Smooth muscle cell (in vitro differentiated cells): Measurements from ENCODE around the gene SEC61A1. TPM values are rescaled to one million over a fixed set of nuclear protein-coding genes. Genes with fewer than 3 reads are reported as not detected.

Experiments
- DNase-seq: peaks from one replicate; lab custom pipeline; 2025; ENCODE audit not compliant: unreplicated experiment; lab: John Stamatoyannopoulos, UW
- H2AFZ ChIP-seq: fragments of 200-600 bp; sonication (generic); 2 replicates; pipeline ENCODE4 v1.6.0; 2016; ENCODE audit warnings: antibody characterized with exemption, low read depth, mild to moderate bottlenecking
- H3F3A ChIP-seq: fragments of 200-600 bp; sonication (generic); 2 replicates; pipeline ENCODE4 v1.6.0; 2017; ENCODE audit warnings: antibody characterized with exemption, low read depth
- H3K27ac ChIP-seq: fragments of 200-600 bp; sonication (generic); 2 replicates; pipeline ENCODE4 v1.5.1; 2016; ENCODE audit warnings: low read depth, mild to moderate bottlenecking
- H3K27me3 ChIP-seq: fragments of 200-600 bp; sonication (generic); 2 replicates; pipeline ENCODE4 v1.6.1; 2016; ENCODE audit warnings: low read depth, mild to moderate bottlenecking
- H3K36me3 ChIP-seq: fragments of 200-600 bp; sonication (generic); 2 replicates; pipeline ENCODE4 v1.5.1; 2016; ENCODE audit warnings: low read depth
- H3K4me1 ChIP-seq: fragments of 200-600 bp; sonication (generic); 2 replicates; pipeline ENCODE4 v1.5.1; 2016; ENCODE audit warnings: low read depth
- H3K4me2 ChIP-seq: fragments of 200-600 bp; sonication (generic); 2 replicates; pipeline ENCODE4 v1.6.0; 2016; ENCODE audit warnings: mild to moderate bottlenecking
- H3K4me3 ChIP-seq: fragments of 200-600 bp; sonication (generic); 2 replicates; pipeline ENCODE4 v1.5.1; 2016; ENCODE audit warnings: mild to moderate bottlenecking
- H3K79me2 ChIP-seq: fragments of 200-600 bp; sonication (generic); 2 replicates; pipeline ENCODE4 v1.6.0; 2016; ENCODE audit warnings: low read depth, mild to moderate bottlenecking
- H3K9ac ChIP-seq: fragments of 200-600 bp; sonication (generic); 2 replicates; pipeline ENCODE4 v1.6.0; 2016; ENCODE audit warnings: low read depth
- H3K9me3 ChIP-seq: fragments of 200-600 bp; sonication (generic); replicated peaks from 2 replicates; pipeline ENCODE4 v1.5.1; 2016; ENCODE audit warnings: low read depth
- H4K20me1 ChIP-seq: fragments of 200-600 bp; sonication (generic); 2 replicates; pipeline ENCODE4 v1.6.0; 2016; ENCODE audit warnings: low read depth
- CTCF ChIP-seq: fragments of 200-600 bp; sonication (generic); IDR thresholded peaks from 2 replicates; pipeline ENCODE4 v1.5.1; 2017; ENCODE audit warnings: borderline replicate concordance, mild to moderate bottlenecking, antibody characterized with exemption; ENCODE audit not compliant: insufficient read depth, poor library complexity, severe bottlenecking
- WGBS: methylation state at CpG from one replicate; pipeline ENCODE4 v1.1.7; 2016; ENCODE audit warnings: low lambda C conversion rate; 5-methylcytosine and 5-hydroxymethylcytosine counted together
- polyA plus RNA-seq: library from polyadenylated mRNA; unstranded; fragments of >200 nt; fragmentation: Nextera tagmentation; extraction: Ambion mirVana; gene quantifications from 2 replicates; pipeline ENCODE4 v1.2.1, GENCODE V29; 2016
- total RNA-seq: library from RNA; depleted of rRNA; stranded (reverse); fragments of >200 nt; gene quantifications from 2 replicates; pipeline ENCODE4 v1.2.3, GENCODE V29; 2014

Gene SEC61A1
- total and polyA plus RNA-seq, 2 experiments from 2014 or later: 324 to 392 TPM

- Histone ChIP-seq H3K4me1 (peaks cover under 1% of the 10 kb centered on the region), H3K79me2 (peaks cover 55% of the 10 kb centered on the region), H3K9ac (no peak overlapping the region), H2AFZ (no peak overlapping the region), H3K36me3 (peaks cover 47% of the 10 kb centered on the region), H3F3A (peaks cover 28% of the 10 kb centered on the region), H3K27me3 (no peaks in the 10 kb centered on the region), H4K20me1 (peaks cover 98% of the 10 kb centered on the region), H3K9me3 (no peaks in the 10 kb centered on the region), H3K27ac (peak overlapping the region; percentile 19), H3K4me3 (no peak overlapping the region), H3K4me2 (no peak overlapping the region)
- DNase-seq: no peak
- WGBS: 89% methylated on average over 11 of the region's 11 CpGs
- TF ChIP-seq CTCF: no peak
Measured at GRCh38 chr3:128060473-128061381, 8.5 kb downstream of the SEC61A1 start.

- DNase-seq: no peak
- H2AFZ ChIP-seq: no peak overlapping the region
- H3K36me3 ChIP-seq: peaks cover 35% of the 10 kb centered on the region
- H3K4me3 ChIP-seq: no peak overlapping the region
- TF ChIP-seq CTCF: no peak
- peaks cover 98% of the 10 kb centered on the region for H4K20me1 ChIP-seq
- peaks cover 49% of the 10 kb centered on the region for H3K79me2 ChIP-seq
- H3K4me2 ChIP-seq: no peak overlapping the region
- H3K27ac ChIP-seq: no peak overlapping the region
- no peaks in the 10 kb centered on the region for H3K9me3 ChIP-seq
- 85% methylated on average over 8 of the region's 8 CpGs for WGBS
- H3K4me1 ChIP-seq: no peaks in the 10 kb centered on the region
- peaks cover 40% of the 10 kb centered on the region for H3F3A ChIP-seq
- no peak overlapping the region for H3K9ac ChIP-seq
- no peaks in the 10 kb centered on the region for H3K27me3 ChIP-seq
Measured at GRCh38 chr3:128062033-128062745, 10.0 kb downstream of the SEC61A1 start.

GRCh38 chr3:128063865-128064264, 11.6 kb downstream of the SEC61A1 start:
- no peak overlapping the region for H3K4me3 ChIP-seq
- no peak overlapping the region for H2AFZ ChIP-seq
- no peak overlapping the region for H3K9ac ChIP-seq
- no peaks in the 10 kb centered on the region for H3K4me1 ChIP-seq
- H4K20me1 ChIP-seq: peaks cover 100% of the 10 kb centered on the region
- peaks cover 53% of the 10 kb centered on the region for H3F3A ChIP-seq
- peaks cover 50% of the 10 kb centered on the region for H3K79me2 ChIP-seq
- H3K9me3 ChIP-seq: no peaks in the 10 kb centered on the region
- H3K36me3 ChIP-seq: peaks cover 39% of the 10 kb centered on the region
- no peak overlapping the region for H3K27ac ChIP-seq
- no peak overlapping the region for H3K4me2 ChIP-seq
- H3K27me3 ChIP-seq: no peaks in the 10 kb centered on the region
- WGBS: 97% methylated on average over 2 of the region's 2 CpGs
- TF ChIP-seq CTCF: no peak
- no peak for DNase-seq
